HG02938 (cell line): ENCODE results near the gene FKBP7.
A peak's percentile ranks its signal among the peaks of the same experiment; 100 is the strongest.
"Not testable (repeated sequence)": the region's sequence is repeated elsewhere in the genome, so short reads cannot be mapped to it uniquely, and the experiment has no call there.

Source experiments
- ATAC-seq: cut with Tn5 transposase; IDR thresholded peaks from one replicate; pipeline ENCODE4 v1.9.1; 2021; ENCODE audit warnings: mild to moderate bottlenecking, moderate library complexity; ENCODE audit not compliant: unreplicated experiment

FKBP7 gene

GRCh38 chr2:178478439-178479274 is at the start of gene FKBP7:
TSS of gene FKBP7 (minus strand) at chr2:178478600. CDS start at chr2:178478499, 101 bp downstream.
- ATAC-seq, result peak; percentile 47

GRCh38 chr2:178527592-178527991 is 49.2 kb upstream of the FKBP7 start:
- no peak for ATAC-seq

GRCh38 chr2:178526256-178526655 is 47.9 kb upstream of the FKBP7 start:
- no peak for ATAC-seq

GRCh38 chr2:178525460-178525859 is 47.1 kb upstream of the FKBP7 start:
- not testable (repeated sequence) for ATAC-seq

GRCh38 chr2:178525010-178525409 is 46.6 kb upstream of the FKBP7 start:
- not testable (repeated sequence) for ATAC-seq

GRCh38 chr2:178523596-178524134 is 45.3 kb upstream of the FKBP7 start:
- ATAC-seq, result peak; percentile 8

- peak; percentile 90 for ATAC-seq
These were observed 44.7 kb upstream of the FKBP7 start for GRCh38 chr2:178522950-178523595.

- no peak for ATAC-seq
These were observed 43.1 kb upstream of the FKBP7 start for GRCh38 chr2:178521304-178522150.

GRCh38 chr2:178517496-178517895 is 39.1 kb upstream of the FKBP7 start:
- no peak for ATAC-seq

- no peak for ATAC-seq
These were observed 36.3 kb upstream of the FKBP7 start for GRCh38 chr2:178514664-178515063.

GRCh38 chr2:178513876-178514275 is 35.5 kb upstream of the FKBP7 start:
- no peak for ATAC-seq

- no peak for ATAC-seq
These were observed 34.1 kb upstream of the FKBP7 start for GRCh38 chr2:178512484-178512883.

- no peak for ATAC-seq
These were observed 32.0 kb upstream of the FKBP7 start for GRCh38 chr2:178510384-178510783.

GRCh38 chr2:178508646-178509045 is 30.2 kb upstream of the FKBP7 start:
- ATAC-seq, result no peak

- no peak for ATAC-seq
These were observed 28.5 kb upstream of the FKBP7 start for GRCh38 chr2:178506949-178507348.

GRCh38 chr2:178506524-178506923 is 28.1 kb upstream of the FKBP7 start:
- ATAC-seq, result no peak

- no peak for ATAC-seq
These were observed 27.7 kb upstream of the FKBP7 start for GRCh38 chr2:178506101-178506500.

GRCh38 chr2:178502751-178503150 is 24.4 kb upstream of the FKBP7 start:
- ATAC-seq, result no peak

GRCh38 chr2:178499640-178500039 is 21.2 kb upstream of the FKBP7 start:
- no peak for ATAC-seq

- no peak for ATAC-seq
These were observed 19.7 kb upstream of the FKBP7 start for GRCh38 chr2:178498137-178498536.

- ATAC-seq, result no peak
These were observed 17.6 kb upstream of the FKBP7 start for GRCh38 chr2:178496049-178496448.
